NCI-H510A treated with DMSO at 0.1 percent for 48 hours (cell line): ENCODE measurements around the gene COG5.
"Not testable (repeated sequence)": the region's sequence is repeated elsewhere in the genome, so short reads cannot be mapped to it uniquely, and the experiment has no call there.

Experiments used
- DNase-seq: peaks from one replicate; lab custom pipeline; 2025; lab: John Stamatoyannopoulos, UW

COG5 gene

DNA sequence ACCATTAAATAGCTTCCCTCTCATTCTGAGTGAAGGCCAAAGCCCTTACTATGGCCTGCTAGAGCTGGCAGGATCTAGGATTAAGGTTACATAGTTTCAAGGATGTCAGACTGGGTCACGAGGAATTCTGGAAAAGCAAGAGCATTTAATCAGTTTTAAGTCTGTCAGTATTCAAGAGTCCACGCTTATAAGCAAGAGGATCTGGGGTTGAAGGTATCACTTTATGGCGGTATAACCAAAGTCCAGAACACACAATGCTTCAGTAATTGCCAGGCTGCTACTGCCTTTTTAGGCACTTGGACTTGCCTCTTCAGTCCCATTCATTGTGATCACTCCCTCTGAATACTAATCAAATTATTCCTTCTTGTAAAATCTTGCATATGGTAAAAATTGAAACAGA, 293.9 kb downstream of the COG5 start:
- DNase-seq = no peak

DNA sequence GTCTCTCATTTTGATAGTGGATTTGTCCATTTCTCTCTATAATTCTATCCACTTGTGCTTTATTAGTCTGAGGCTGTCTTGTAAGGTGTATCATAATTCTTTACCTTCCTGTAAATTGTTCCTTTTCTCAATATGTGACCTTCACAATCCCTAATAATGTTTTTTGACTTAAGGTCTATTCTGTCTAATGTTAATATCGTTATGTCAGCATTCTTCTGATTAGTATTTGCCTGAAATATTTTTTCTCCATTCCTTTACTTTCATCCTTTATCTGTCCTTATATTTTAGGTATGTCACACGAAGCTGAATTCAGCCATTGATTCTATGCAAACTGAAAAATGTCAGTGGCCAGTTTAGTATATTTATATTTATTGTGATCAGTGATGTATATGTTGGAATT, 295.1 kb downstream of the COG5 start:
- no peak for DNase-seq

DNA sequence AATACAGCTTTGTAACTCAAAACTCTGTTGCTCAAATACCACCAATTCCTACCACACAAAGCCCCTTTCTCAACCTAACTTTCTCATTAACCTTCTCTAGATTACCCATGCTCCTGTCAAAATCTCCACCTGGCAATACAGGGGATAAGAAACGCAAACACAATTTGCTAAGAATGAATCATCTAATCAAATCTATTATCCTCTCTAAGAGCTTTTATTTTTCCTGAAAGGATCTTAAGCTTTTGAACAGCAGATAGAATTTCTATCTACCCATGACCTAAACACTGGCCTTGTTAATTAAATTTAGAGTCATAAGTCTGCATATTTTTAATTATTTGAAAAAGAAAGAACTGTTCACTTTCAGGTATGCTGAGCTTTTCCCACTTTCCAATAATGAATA, 296.6 kb downstream of the COG5 start:
- DNase-seq = no peak

DNA sequence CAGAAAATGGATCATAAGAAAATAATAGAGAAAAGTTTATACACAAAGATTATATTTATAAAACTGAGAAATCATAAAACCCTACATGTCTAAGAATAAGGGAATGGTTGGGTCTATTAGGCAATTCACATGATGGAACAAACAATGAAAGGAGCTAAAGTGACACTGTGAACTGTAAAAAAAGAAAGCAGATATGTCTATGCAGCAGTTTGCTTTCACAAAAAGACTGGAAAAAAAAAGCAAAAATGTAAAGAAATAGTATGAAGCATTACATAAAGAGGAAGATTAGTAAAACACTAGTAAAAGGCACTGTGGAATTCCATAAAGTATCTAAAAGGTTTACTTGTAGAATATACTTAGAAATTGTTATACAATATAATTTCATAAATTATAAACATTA, 299.0 kb downstream of the COG5 start:
- no peak for DNase-seq

DNA sequence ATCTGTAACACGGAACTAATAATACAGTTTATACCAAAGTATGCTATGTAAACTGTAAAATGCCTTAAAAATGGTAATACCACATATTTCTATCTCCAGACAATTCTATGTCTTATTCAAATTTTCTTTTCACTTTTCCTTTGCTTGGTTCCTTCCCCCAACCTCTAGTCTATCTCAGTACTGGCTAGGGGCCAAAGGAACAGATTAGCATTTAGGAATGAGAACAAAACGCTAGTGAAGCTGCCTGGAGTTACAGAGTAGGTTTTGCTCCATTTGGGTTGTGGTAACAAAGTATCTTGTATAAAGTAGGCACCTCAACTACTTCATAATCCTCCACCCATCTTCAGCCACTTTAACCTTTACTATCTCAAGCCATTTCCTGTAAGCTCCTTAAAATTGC, 300.9 kb downstream of the COG5 start:
- no peak for DNase-seq

DNA sequence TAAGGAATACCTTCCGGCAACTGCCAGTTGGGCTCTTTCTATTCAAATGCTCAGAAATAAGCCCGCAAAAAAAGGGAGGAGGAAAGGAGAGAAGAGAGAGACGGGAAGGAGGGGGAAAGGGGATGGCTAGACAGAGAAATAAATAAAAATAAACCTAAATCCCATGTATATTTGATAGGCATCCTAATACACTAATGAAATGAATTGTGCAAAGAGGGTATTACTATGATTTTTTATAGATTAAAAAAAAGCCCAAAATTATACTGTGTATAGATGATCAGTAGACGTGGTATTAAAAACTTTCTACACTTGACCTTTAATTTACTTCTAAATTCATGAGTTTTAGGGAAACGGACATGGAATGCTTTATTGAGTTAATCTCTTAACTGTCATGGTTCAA, 305.0 kb downstream of the COG5 start:
- DNase-seq = no peak

DNA sequence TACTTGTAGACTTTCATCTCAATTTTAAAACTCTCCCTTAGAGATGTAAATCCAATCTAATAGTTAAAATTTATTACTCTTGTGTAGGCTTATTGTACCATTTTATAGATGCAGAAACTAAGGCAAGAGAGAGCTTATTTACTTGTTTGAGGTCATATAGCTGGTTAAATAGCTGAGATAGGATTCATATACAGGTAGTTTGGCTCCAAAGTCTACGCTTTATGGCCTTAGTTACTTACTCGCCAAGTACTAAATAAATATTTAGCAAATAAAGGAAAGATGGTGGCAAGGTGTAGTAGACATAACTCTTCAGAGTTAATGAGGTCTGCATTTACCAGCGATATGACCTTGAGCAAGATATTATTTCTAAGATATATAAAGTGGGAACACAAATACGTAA, 308.1 kb downstream of the COG5 start:
- no peak for DNase-seq

DNA sequence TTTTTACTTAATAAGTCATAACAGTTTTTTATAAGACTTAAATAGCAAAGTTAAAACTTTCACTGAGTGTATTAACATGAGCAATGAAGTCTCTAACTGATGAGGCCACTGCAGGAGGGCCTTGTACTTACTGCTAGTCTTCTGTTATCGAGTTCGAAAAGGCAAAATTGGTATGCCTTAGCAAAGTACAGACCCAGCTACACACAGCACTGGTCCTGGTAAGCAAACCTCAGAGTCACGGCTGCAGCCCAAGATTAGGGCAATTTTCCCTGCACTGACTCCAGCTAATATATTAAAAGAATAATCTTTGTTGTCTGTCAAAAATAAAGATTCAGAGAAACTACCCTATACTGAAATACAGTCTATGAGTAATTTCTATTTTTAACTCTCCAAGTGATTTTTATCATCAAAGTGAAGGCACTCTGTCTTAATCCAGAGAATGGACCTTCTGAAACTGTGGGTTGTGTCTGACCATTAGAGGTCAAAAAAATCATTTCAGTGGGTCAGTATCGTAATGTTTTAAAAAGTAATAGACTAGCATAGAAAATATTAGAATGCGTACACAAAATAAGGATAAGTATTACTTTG, 309.2 kb downstream of the COG5 start:
- DNase-seq = no peak

DNA sequence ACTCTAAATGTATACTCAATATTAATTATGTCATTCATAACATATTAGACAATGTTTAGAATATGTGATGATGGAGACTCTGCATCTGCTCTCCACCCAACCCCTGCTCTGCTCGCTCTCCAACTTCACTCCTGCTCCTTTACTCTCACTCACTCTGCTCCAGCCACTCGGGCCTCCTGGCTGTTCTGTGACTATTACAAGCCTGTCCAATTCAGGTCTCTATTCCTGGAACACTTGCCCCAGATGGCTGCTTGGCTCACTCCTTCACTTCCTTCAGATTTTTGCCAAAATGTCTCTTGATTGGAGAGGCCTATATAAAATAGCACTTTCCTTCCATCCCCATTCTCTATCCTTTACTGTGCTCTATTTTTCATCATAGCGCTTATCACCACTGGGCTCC, 310.1 kb downstream of the COG5 start:
- DNase-seq = no peak

DNA sequence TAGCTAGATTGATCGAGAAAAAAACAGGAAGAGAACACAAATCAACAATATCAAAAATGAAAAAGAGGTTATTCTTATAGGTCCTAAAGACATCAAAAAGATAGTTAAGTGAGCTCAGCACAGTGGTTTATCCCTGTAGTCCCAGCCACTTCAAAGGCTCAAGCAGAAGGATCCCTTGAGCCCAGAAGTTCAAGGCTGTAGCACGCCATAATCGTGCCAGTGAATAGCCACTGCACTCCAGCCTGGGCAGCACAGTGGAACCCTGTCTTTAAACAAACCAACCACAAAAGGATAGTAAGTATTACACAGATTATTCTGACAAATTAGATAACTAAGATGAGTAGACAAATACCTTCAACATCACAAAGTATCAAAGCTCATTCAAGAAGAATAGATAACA, 311.8 kb downstream of the COG5 start:
- DNase-seq = no peak

DNA sequence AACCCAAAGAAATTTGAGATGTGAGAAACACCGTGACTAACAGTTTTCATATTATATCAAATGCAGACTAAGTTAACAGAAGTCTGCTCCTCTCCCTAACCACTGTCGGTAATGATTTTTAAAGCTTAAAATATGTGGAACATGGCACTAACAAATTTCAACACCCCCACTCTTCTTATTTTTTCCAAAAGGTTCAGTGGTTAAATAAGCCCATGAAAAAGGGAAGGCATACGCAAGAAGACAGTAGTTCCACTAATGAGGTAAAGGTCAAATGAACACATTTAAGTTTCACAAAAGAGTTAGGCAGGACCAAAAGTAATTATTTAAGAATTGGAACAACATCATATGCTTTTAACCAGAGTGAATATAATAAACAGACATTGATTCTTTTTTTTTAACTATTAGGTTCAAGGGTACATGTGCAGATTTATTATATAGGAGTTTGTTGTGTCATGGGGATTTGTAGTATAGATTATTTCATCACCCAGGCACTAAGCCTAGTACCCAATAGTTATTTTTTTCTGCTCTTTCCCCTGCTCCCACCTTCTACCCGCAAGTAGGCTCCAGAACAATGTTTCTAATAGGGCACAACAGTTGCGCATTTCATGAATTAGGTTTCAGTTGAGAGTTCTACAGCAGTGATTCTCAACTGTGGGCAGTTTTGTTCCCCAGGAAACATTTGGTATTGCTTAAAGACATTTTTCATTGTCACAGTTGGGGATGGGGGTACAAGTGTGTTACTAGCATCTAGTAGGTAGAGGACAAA, 315.0 kb downstream of the COG5 start:
- no peak for DNase-seq

DNA sequence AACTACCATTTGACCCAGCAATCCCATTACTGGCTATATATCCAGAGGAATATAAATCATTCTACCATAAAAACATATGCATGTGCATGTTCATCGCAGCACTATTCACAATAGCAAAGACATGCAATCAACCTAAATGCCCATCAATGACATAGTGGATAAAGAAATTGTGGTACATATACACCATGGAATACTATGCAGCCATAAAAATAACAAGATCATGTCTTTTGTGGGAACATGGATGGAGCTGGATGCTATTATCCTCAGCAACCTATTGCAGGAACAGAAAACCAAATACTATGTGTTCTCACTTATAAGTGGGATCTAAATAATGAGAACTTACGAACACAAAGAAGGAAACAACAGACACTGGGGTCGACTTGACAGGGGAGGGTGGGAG, 316.9 kb downstream of the COG5 start:
- not testable (repeated sequence) for DNase-seq

DNA sequence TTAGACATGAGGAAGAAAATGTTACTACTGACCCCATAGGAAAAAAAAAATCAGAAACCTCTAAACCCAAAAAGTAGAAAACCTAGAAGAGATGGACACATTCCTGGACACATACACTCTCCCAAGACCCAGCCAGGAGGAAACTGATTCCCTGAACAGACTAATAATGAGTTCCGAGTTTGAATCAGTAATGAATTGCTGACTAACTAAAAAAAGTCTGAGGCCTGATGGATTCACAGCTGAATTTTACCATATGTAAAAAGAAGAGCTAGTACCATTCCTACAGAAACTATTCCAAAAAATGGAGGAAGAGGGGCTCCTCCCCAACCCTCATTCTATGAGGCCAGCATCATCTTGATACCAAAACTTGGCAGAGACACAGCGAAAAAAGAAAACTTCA, 319.1 kb downstream of the COG5 start:
- DNase-seq = no peak

DNA sequence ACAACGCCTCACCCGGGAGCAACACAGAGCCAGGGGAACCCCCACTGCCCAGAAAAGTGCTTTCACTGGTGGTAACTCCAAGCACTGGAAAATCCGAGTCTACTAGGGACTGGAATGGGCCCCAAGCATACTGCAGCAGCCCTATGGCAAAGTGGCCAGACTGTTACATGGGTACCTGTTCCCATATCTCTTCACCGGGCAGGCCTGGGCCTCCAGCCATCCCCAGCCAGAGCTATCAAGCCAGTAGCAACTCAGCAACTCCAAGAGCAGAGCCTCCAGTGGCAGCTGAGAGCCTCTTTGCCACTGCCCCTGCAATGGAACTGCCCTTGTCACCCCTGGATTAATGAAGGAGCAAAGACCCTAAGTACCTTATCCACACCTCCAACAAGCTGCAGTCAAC, 321.5 kb downstream of the COG5 start:
- no peak for DNase-seq

DNA sequence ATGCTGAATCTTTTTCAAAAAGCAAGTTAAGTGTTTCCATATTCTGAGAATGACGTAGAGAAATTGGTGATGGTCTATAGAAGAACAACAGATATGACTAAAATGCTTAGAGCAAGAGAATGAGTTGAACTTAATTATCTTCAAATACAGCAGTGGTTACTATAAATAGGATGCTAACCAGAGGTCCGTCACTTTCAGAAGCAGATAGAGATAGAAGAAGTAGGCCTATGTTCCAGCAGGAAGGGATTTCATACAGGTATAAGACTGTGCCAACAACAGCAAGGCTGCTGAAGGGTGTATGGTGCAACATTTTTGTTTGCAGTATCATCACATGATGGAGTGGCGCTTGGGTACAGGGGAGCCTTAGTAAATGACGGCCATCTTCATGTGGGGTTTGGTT, 326.3 kb downstream of the COG5 start:
- DNase-seq = no peak

DNA sequence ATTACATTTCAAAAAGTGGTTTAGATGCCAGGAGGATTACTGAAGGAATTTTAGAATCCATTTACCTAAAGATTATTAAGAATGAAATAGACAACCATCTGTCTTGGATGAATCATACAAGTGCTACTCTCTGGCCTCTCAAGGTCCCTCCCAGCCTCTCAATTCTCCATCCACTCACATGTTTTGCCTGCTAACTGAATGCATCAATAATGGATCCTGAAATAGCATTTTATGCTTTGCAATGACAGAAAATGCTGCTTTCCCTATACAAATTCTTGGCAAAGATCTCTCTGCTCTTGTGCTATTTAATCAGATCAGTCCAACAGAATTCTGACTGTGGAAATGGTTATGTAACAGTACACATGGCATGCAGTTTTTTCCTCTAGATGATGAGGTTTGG, 326.9 kb downstream of the COG5 start:
- no peak for DNase-seq

DNA sequence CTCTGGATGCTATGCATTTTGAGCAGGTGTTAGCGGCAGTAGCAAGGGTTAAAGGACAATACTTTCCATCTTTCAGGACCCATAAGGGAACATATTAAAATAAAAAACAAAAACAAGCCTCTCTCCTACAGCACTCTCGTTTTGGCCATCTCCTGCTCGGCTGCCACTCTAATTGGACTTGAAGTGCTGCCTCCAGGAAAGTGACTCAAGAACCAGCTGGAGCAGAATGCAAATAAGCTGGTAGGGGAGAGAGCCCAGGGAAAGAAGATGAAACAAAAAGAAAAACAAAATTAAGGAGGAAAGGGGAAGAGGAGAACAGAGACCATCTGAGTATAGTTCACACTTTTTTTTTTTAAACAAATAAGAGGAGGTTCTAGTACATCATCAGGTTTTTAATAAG, 329.3 kb downstream of the COG5 start:
- DNase-seq = peak; percentile 10

DNA sequence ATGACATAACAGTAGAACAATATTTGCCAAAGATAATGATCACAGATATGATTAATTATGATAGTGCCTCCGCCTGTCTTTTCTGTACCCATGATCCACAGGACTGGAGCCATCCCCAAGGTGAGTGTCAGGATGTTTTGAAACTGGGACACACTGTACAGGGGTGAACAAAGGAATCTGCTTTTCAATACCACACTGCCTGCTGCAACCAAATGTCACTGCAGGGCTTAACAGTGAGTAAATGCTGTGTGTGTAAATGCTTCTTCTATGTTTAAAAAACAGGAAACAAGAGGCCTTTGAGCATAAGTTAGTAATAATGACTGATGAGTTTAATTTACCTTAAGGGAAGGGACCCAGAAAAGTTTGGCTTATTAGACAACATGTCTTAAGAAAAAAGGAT, 329.7 kb downstream of the COG5 start:
- no peak for DNase-seq

DNA sequence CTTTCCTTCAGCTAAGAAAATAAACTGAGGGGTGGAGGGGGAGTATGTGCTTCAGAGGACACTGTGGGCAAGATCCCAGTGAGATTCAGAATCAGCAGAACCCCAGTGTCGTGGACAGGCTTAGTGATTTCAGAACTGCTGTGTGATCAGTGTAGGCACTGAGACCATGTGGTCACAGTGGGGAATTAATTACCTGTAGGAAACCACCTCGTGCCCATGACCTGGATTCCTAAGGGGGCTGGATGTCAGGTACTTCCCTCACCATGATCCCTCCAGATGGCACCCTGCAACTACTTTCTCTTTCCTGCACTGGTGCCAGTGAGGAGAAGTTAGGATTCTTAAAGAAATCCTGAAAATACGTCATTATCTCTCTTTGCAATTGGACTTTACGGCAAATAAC, 330.5 kb downstream of the COG5 start:
- DNase-seq = no peak

DNA sequence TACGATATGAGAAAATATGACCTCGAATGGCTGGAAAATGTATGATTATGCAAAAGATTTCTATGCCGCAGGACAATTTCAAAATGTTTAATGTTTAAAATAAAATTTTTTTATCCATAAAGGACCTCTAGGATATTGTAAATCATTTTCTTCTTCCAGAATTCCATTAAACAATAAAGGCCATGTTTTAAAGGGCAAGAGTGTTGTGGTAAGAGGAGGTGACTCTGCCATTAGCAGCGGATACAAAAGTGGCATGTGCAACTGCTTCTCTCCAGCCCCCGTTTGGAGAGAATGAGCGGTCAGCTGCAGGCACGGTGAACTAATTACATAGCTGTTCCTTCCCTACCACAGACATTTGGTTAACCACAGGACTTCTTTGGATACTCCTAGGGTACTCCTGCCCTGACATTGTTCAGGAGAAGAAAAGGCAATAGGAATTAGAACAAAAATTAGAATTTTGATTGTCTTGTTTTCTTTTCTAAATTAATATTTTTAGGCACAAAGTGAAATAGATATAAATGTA, 331.1 kb downstream of the COG5 start:
- no peak for DNase-seq

DNA sequence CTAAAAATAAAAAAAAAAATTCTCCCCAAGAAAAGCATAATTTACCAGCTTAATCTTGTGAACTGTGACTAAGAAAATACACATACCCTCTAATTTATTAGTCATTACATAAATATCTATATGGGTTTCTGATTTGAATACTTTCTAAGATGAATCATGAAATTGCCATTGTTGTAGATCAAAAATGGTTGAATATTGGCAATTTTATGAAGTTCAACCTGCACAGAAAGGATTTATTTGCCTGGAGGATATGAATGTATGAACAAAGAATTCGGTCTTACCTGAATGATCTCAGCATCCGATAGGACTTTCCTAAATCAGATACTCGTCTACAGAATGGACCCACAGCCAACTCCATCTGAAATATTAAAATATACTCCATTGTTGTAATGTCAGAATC, 333.4 kb downstream of the COG5 start:
- no peak for DNase-seq

DNA sequence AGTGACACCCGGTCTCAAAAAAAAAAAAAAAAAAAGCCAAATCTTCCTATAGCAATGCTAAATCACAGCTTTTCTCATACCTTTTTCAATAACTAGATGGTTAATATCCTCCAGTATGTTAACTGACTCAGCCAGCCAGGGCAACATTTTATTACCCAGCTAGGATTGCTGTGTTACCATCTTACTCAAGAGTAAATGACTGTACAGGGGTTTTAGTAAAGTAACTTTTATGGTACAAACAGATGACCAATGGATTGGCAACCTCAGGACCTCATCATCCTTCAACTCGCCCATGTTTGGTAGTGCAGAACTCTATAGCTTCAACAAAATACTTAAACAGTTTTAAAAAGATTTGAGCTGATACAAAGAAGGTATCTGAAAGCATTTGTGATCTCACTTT, 335.4 kb downstream of the COG5 start:
- DNase-seq = no peak

DNA sequence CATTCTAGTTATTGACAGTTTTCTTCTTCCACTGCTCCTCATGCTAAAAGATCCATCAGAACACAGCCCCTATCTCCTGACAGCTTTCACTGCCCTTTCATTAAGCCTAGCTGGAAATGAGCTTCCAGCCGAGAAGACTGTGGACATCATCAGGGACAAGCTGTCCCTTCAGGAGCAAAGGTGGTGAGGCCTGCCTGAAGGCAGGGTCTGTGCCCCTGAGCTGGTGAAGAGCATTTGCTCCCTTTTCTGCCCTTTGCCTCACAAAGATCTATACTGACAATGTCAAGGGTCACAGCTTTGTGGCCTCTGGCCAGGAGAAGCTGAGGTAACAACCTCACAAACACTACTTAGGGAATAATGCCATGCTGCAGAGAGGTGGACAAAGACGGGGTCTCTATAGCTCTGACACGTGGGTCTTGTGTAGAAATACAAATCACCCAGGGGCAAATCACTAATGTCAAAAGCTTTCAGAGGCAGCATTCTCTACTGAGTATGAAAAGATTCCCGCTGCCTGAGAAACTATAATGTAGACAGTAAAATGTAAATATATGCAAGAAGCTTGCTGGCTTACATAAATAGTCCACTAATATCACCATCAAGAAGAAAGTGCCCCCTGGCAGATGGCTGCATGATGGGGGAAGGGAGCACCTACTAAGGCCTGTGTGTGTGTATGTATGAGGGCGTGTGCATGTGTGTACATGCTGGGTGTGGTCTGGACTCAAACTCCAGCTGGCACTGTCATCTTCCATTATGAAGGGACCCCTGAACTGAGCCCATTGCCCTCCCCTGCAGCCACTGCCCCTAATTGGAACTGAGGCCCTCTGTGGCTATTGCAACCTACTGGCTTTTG, 339.1 kb downstream of the COG5 start:
- no peak for DNase-seq
